GM13977 (cell line): ENCODE results near the gene TTLL3.

Experiments
- DNase-seq: peaks from one replicate; pipeline ENCODE4 v3.0.0; 2012; ENCODE audit warnings: low spot score
- CTCF ChIP-seq: IDR thresholded peaks from 2 replicates; pipeline ENCODE4 v1.5.1; 2012; ENCODE audit warnings: mild to moderate bottlenecking, control low read depth; ENCODE audit not compliant: insufficient read depth; ENCODE audit errors: extremely low read depth, missing control alignments
- in situ Hi-C: fragments of 300-500 bp; cut with MboI; formaldehyde crosslinking; loops from one replicate; pipeline ENCODE4 v1.12.0; 2022; ENCODE audit warnings: low sequenced_read_pairs, low pct_unique_long_range_greater_than_20kb, mixed read lengths, inconsistent platforms; ENCODE audit not compliant: unreplicated experiment

TTLL3 gene

DNA sequence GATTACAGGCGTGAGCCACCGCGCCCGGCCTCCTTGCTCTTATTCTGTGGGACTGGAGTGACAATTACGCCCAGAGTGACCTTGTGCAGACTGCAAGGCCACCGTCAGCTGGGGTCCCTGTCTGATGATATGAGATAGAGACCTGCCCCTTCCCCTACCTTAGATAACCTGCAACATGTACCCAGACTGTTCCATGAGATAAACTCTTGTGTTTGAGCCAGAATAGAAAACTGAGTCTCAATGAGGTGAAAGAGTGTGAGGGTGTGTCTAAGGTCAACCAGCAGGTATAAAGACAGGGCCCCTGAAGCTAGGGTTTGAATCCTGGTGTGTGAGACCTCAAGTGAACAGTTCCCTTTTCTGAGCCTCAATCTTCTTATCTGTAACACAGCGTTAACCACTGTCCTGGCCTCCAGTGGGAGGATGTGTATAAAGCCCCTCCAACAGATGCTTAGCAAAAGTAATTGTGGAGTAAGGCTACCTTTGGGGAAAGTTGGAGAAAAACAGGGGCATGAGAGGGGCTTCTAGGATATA lies 23.8 kb upstream of the TTLL3 start:
- in situ Hi-C loops = no loop called here
- no peak for TF ChIP-seq CTCF
- no peak for DNase-seq

GRCh38 chr3:9786825-9787669 lies 23.0 kb upstream of the TTLL3 start:
- DNase-seq = no peak
- in situ Hi-C loops = no loop called here
- peak; percentile 59 for TF ChIP-seq CTCF

DNA sequence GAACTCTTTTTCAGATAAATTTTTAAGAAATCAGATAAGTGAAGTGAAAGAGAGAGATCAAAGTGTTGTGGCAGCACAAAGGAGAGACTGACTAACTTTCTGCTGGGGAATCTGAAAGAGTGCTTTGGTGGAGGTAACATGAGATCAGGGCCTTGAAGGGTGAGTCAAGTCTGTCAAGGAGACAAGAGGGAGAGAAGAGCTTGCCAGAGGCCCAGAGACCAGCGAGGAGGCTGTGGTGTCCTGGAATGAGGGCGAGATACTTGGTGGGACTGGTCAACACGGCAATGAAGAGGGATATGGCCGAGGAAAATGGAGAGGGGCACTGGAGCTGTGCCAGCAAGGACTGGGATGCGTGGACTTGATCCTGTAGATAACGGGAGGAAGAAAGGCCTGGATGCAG lies 22.3 kb upstream of the TTLL3 start:
- in situ Hi-C loops = no loop called here
- TF ChIP-seq CTCF = no peak
- no peak for DNase-seq

- no peak for TF ChIP-seq CTCF
- no peak for DNase-seq
- in situ Hi-C loops = no loop called here
These were observed 18.9 kb upstream of the TTLL3 start for GRCh38 chr3:9791127-9791526.

DNA sequence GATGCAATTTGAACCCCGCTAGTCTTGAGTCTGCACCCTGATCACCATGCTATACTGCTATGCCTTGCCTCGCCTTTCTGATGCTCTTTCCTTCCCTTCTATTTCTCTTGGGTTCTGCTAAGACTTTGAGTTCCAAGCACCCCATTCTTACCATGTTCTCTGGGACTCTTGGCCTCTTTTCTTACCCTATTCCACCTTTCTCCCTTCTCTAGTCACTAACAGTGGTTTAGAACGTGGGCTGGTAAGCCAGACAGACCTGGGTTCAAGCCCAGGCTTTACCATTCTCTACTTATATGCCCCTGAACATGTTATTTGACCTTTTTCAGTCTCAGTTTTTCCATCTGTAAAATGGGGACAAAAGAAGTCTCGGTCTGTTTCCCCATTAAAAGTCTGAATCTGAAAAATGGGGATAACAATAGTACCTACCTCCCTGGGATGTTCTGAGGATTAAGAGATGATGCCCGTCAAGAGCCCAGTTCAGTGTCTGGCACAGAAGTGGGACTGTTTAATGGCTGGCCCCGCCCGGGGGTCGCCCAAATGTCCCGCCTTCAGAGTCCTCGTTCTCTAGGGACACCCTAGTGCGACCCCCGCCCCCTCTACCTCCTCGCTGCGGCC lies 18.2 kb upstream of the TTLL3 start:
- in situ Hi-C loops = no loop called here
- no peak for TF ChIP-seq CTCF

DNA sequence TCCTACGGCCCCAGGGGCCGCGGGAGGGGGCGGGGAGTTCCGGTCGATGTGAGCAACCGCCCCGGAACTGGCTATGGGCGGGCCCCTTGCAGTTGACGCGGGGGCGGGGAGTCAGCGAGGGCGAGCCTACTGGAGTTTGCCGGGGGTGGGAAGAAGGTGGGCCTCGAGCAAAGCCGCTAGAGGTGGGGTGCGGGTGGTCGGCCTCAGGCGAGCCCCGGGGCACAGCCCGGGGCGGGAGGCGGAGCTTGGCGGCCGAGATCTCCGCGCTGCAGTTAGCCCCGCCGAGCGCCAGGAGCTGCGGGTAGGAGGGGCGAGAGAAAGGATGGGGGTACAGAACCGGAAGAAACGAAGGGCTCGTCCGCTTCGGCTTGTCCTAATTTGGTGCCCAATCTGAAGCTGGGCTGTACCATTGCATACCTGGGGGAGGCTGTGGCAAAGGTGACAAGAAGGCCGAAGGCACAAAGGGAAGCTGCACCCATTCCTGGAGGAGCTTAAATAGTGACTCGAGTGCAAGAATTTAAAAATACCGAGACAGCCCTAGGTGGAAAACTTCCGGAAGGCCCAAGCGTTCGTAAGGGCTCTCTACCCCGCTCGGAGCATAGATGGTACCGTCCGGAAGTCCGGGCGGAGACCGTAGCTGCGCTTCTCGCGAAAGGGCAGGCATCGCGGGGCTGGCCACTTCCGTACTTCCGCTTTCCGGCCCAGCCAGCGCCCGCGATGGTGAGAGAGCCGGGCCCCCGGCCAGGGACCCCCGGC lies 17.5 kb upstream of the TTLL3 start, which contains the start of the genes ARPC4 and TADA3:
TSS of gene ARPC4 (plus strand) at position 678 of the 756 bp plus-strand sequence. CDS start at position 718, 40 bp downstream.
TSS of gene TADA3 (minus strand) at position 69 of the 756 bp plus-strand sequence. CDS start 1,007 bp downstream, outside the sequence.
- no peak for TF ChIP-seq CTCF
- in situ Hi-C loops = no loop called here

More for the DNA sequence above, 18.2 kb upstream of the TTLL3 start:
- DNase-seq = no peak

More for the DNA sequence above, 17.5 kb upstream of the TTLL3 start, which contains the start of the genes ARPC4 and TADA3:
- peak; percentile 93 for DNase-seq
